CD14-positive monocyte (primary cell): ENCODE results near the gene LSM14B. TPM values are rescaled to one million over a fixed set of nuclear protein-coding genes. Genes with fewer than 3 reads are reported as not detected.

ENCODE experiments used
- DNase-seq, 3 donors: peaks; one replicate each; pipeline ENCODE4 v3.0.0-alpha.2; 2011 to 2022
- H2AFZ ChIP-seq: 2 replicates; pipeline ENCODE4 v1.6.0; 2012; ENCODE audit warnings: mild to moderate bottlenecking, low read depth, low read length, inconsistent platforms; ENCODE audit not compliant: insufficient read depth, poor library complexity, severe bottlenecking
- H3K27ac ChIP-seq, 2 donors: 1 replicate in 1 of 2; 2 replicates in 1 of 2; pipeline ENCODE4 v1.5.1; 2012 to 2013; ENCODE audit warnings: low read length in 2 of 2, control low read depth in 1 of 2, inconsistent platforms in 1 of 2, low read depth in 1 of 2, mild to moderate bottlenecking in 1 of 2
- H3K27me3 ChIP-seq, 2 donors: one replicate each; pipeline versions ENCODE4 v1.6.0 to v1.6.1; 2011 to 2013; ENCODE audit warnings: low read length in 2 of 2; ENCODE audit not compliant: control insufficient read depth in 2 of 2, insufficient read depth in 2 of 2
- H3K36me3 ChIP-seq, 2 donors: replicated peaks in 1 of 2; 1 replicate in 1 of 2; 2 replicates in 1 of 2; pipeline versions ENCODE4 v1.5.1 to v1.6.1; 2012 to 2013; ENCODE audit warnings: low read length in 2 of 2, control low read depth in 1 of 2, inconsistent platforms in 1 of 2, mild to moderate bottlenecking in 1 of 2; ENCODE audit not compliant: insufficient read depth in 2 of 2, control insufficient read depth in 1 of 2
- H3K4me1 ChIP-seq, 2 donors: 1 replicate in 1 of 2; 2 replicates in 1 of 2; pipeline versions ENCODE4 v1.5.1 to v1.6.1; 2012 to 2013; ENCODE audit warnings: low read length in 2 of 2, control low read depth in 1 of 2, inconsistent platforms in 1 of 2, mild to moderate bottlenecking in 1 of 2, moderate library complexity in 1 of 2; ENCODE audit not compliant: insufficient read depth in 2 of 2, control insufficient read depth in 1 of 2
- H3K4me2 ChIP-seq: replicated peaks from 2 replicates; pipeline ENCODE3; 2012; ENCODE audit warnings: low read length, moderate library complexity, mild to moderate bottlenecking; ENCODE audit not compliant: poor library complexity, severe bottlenecking; ENCODE audit errors: extremely low read depth
- H3K4me3 ChIP-seq, 3 experiments: fragments of 200-600 bp in 1 of 3; sonication (generic) in 1 of 3; replicated peaks in 1 of 3; 1 replicate in 2 of 3; 2 replicates in 1 of 3; pipeline ENCODE4 v1.5.1; 2011 to 2013; ENCODE audit warnings: low read length in 3 of 3, mild to moderate bottlenecking in 3 of 3, control low read depth in 2 of 3, low read depth in 2 of 3, inconsistent platforms in 1 of 3, moderate library complexity in 1 of 3
- H3K79me2 ChIP-seq: 2 replicates; pipeline ENCODE4 v1.6.0; 2012; ENCODE audit warnings: mild to moderate bottlenecking, control low read depth, inconsistent platforms, low read length, moderate library complexity; ENCODE audit not compliant: insufficient read depth
- H3K9ac ChIP-seq: 2 replicates; pipeline ENCODE4 v1.6.0; 2017; ENCODE audit warnings: low read length, mild to moderate bottlenecking; ENCODE audit not compliant: insufficient read depth, poor library complexity, severe bottlenecking
- H3K9me3 ChIP-seq, 2 donors: replicated peaks in 1 of 2; 1 replicate in 1 of 2; 2 replicates in 1 of 2; pipeline versions ENCODE4 v1.5.1 to v1.6.1; 2012 to 2013; ENCODE audit warnings: low read length in 2 of 2, control low read depth in 1 of 2; ENCODE audit not compliant: control insufficient read depth in 1 of 2, insufficient read depth in 1 of 2
- H4K20me1 ChIP-seq: 2 replicates; pipeline ENCODE4 v1.6.0; 2012; ENCODE audit warnings: mild to moderate bottlenecking, low read length, control low read depth, moderate library complexity; ENCODE audit not compliant: insufficient read depth
- H3K27ac Mint-ChIP-seq, 7 donors: one replicate each; pipeline ENCODE4 v1.8.0; 2020; ENCODE audit warnings: mild to moderate bottlenecking in 7 of 7, mixed read lengths in 7 of 7, moderate library complexity in 6 of 7, inconsistent platforms in 2 of 7
- H3K27me3 Mint-ChIP-seq, 3 donors: one replicate each; pipeline ENCODE4 v1.8.0; 2021 to 2022; ENCODE audit warnings: low read depth in 3 of 3, mild to moderate bottlenecking in 3 of 3, mixed read lengths in 3 of 3, moderate library complexity in 3 of 3, inconsistent platforms in 1 of 3
- H3K36me3 Mint-ChIP-seq, 2 donors: one replicate each; pipeline ENCODE4 v1.8.0; 2020; ENCODE audit warnings: mixed read lengths in 2 of 2, inconsistent platforms in 1 of 2, mild to moderate bottlenecking in 1 of 2
- H3K4me1 Mint-ChIP-seq: one replicate; pipeline ENCODE4 v1.8.0; 2020; ENCODE audit warnings: mild to moderate bottlenecking, mixed read lengths
- H3K4me3 Mint-ChIP-seq, 2 donors: one replicate each; pipeline ENCODE4 v1.8.0; 2020; ENCODE audit warnings: mild to moderate bottlenecking in 2 of 2, mixed read lengths in 2 of 2, moderate library complexity in 1 of 2
- H3K9me3 Mint-ChIP-seq, 7 donors: one replicate each; pipeline ENCODE4 v1.8.0; 2020 to 2022; ENCODE audit warnings: mixed read lengths in 7 of 7, mild to moderate bottlenecking in 6 of 7, moderate library complexity in 6 of 7, inconsistent platforms in 2 of 7
- WGBS: methylation state at CpG from one replicate; pipeline ENCODE4 v1.1.5; 2013; ENCODE audit warnings: missing lambda C conversion rate; ENCODE audit not compliant: insufficient coverage; 5-methylcytosine and 5-hydroxymethylcytosine counted together
- intact Hi-C, 2 donors: fragments of 100-400 bp; cut with micrococcal nuclease; formaldehyde crosslinking; loops; one replicate each; pipeline versions ENCODE4 v1.15.0 to v1.15.1; 2023
- polyA plus RNA-seq, 3 donors: library from polyadenylated mRNA; depleted of rRNA in 1 of 3; unstranded in 2 of 3; stranded (reverse) in 1 of 3; fragments of 300-500 nt in 2 of 3; fragments of >200 nt in 1 of 3; fragmentation: Illumina TruSeq in 2 of 3; gene quantifications; 1 replicate in 2 of 3; 2 replicates in 1 of 3; pipeline ENCODE4 v1.2.3, GENCODE V29; 2012 to 2021
- TF ChIP-seq, protein P1 (sequence below): fragments of 200-600 bp; IDR thresholded peaks from one replicate; pipeline ENCODE4 v1.8.0; 2022; ENCODE audit warnings: antibody characterized with exemption, mild to moderate bottlenecking

Gene LSM14B
- polyA plus RNA-seq, 3 donors = 1.0 to 33.5 (median 1.4) TPM

GRCh38 chr20:62172666-62173065 is 50.4 kb downstream of the LSM14B start:
- TF ChIP-seq, protein P1, sequence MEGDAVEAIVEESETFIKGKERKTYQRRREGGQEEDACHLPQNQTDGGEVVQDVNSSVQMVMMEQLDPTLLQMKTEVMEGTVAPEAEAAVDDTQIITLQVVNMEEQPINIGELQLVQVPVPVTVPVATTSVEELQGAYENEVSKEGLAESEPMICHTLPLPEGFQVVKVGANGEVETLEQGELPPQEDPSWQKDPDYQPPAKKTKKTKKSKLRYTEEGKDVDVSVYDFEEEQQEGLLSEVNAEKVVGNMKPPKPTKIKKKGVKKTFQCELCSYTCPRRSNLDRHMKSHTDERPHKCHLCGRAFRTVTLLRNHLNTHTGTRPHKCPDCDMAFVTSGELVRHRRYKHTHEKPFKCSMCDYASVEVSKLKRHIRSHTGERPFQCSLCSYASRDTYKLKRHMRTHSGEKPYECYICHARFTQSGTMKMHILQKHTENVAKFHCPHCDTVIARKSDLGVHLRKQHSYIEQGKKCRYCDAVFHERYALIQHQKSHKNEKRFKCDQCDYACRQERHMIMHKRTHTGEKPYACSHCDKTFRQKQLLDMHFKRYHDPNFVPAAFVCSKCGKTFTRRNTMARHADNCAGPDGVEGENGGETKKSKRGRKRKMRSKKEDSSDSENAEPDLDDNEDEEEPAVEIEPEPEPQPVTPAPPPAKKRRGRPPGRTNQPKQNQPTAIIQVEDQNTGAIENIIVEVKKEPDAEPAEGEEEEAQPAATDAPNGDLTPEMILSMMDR = no peak
- H3K9me3 ChIP-seq = no peaks in the 10 kb centered on the region
- H4K20me1 ChIP-seq = no peaks in the 10 kb centered on the region
- Mint-ChIP-seq H3K36me3 (peaks cover 48 to 86% of the 10 kb centered on the region in 2 donors), H3K4me3 (no peak overlapping the region), H3K27me3 (peaks cover 0 to 2% (median 0%) of the 10 kb centered on the region in 3 donors), H3K27ac (no peak overlapping the region), H3K4me1 (no peaks in the 10 kb centered on the region), H3K9me3 (no peaks in the 10 kb centered on the region)
- no peaks in the 10 kb centered on the region for H3K4me1 ChIP-seq
- H2AFZ ChIP-seq = no peak overlapping the region
- no peak overlapping the region for H3K4me3 ChIP-seq
- intact Hi-C loops = no loop called here
- H3K27ac ChIP-seq = no peak overlapping the region
- no peak for DNase-seq
- no peak overlapping the region for H3K4me2 ChIP-seq
- 100% methylated on average over 8 of the region's 18 CpGs for WGBS
- peaks cover 30 to 57% of the 10 kb centered on the region in 2 donors for H3K36me3 ChIP-seq
- H3K79me2 ChIP-seq = no peaks in the 10 kb centered on the region
- no peak overlapping the region for H3K9ac ChIP-seq
- no peaks in the 10 kb centered on the region for H3K27me3 ChIP-seq

DNA sequence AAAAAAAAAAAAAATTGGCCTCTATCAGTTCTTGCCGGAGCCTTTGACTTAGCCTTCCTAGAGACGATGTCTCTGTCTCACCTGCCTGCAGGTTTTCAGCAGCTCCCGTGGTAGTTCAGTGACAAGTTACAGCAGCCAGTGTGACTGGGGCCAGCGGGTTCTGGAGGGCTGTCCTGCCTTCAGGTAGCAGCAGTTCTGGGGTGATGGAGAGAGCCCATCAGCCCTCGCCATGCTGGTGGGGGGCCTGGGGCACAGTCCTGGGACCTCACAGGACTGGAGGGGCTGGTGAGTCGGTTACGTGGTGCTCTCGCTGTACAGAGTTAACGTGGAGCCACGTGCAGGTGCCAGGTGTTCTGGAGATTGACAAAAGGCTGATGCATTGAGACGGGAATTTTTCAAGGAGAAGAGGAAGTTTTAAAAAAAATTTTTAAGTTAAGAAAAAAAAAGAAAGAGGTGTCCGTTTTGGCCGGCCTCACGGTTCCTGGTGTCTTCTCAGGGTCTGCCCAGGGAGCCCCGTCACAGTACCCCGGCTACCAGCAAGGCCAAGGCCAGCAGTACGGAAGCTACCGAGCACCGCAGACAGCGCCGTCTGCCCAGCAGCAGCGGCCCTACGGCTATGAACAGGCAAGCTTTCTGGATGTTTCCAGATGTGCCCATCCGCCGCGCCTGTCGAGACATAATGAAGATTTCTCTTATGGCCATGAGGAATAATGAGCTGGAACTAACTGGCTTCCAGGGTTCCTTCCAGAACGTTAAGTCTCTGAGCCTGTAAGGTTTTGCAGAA is 51.9 kb downstream of the LSM14B start:
- Histone ChIP-seq H3K27me3 (no peaks in the 10 kb centered on the region), H3K36me3 (peaks cover 27 to 51% of the 10 kb centered on the region in 2 donors), H3K9me3 (no peaks in the 10 kb centered on the region), H4K20me1 (no peaks in the 10 kb centered on the region), H3K4me3 (no peak overlapping the region), H3K79me2 (no peaks in the 10 kb centered on the region), H3K27ac (no peak overlapping the region), H2AFZ (no peak overlapping the region), H3K9ac (no peak overlapping the region), H3K4me2 (no peak overlapping the region), H3K4me1 (no peaks in the 10 kb centered on the region)
- Mint-ChIP-seq H3K27me3 (peaks cover 0 to 2% (median 0%) of the 10 kb centered on the region in 3 donors), H3K36me3 (peaks cover 39 to 83% of the 10 kb centered on the region in 2 donors), H3K4me3 (no peak overlapping the region), H3K4me1 (no peaks in the 10 kb centered on the region), H3K27ac (peak overlapping the region in 3 of 7 donors; percentile 18 to 52 (median 23)), H3K9me3 (no peaks in the 10 kb centered on the region)
- WGBS = 98% methylated on average over 28 of the region's 28 CpGs
- intact Hi-C loops = no loop called here
- TF ChIP-seq, protein P1 = no peak
- no peak for DNase-seq
